NT2/D1 (cell line): Measurements from ENCODE around the gene ELOB.

Experiments
- SUZ12 ChIP-seq: IDR thresholded peaks from 2 replicates; pipeline ENCODE4 v1.6.1; 2011; ENCODE audit not compliant: insufficient read length, insufficient read depth; ENCODE audit errors: extremely low read depth
- YY1 ChIP-seq: IDR thresholded peaks from 2 replicates; pipeline ENCODE4 v1.6.1; 2011; ENCODE audit not compliant: insufficient read length, insufficient read depth
- ZNF274 ChIP-seq: IDR thresholded peaks from 2 replicates; pipeline ENCODE4 v1.6.1; 2011; ENCODE audit warnings: mild to moderate bottlenecking, low read depth, low read length

DNA sequence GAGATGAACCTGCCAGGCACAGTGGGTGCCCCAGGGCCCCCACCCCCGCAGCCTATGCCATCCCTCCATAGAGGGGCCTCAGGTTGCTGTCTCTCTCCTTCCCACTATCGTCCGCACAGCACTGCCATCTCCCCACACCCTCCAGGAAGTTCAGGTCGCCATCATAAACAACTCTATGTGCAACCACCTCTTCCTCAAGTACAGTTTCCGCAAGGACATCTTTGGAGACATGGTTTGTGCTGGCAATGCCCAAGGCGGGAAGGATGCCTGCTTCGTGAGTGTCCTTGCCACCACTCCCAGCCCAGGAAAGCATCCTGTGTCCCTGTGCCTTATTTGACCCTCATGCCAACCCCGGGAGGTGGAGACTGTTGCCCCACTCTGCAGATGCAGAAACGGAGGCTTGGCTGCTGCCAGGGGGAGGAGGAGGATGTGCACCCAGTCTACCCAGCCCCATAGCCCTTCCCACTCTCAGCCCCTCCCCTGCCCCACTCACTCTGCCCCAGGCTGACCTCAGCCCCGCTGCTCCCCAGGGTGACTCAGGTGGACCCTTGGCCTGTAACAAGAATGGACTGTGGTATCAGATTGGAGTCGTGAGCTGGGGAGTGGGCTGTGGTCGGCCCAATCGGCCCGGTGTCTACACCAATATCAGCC, 43.9 kb upstream of the ELOB start:
- TF ChIP-seq YY1 = no peak
- no peak for TF ChIP-seq ZNF274
- TF ChIP-seq SUZ12 = no peak
